Activated CD8-positive, alpha-beta memory T cell treated with anti-CD3 and anti-CD28 coated beads, Interleukin-2, amount 50 U/mL, for 48 hours (primary cell): Measurements from ENCODE around the gene DLG1.

Experiments
- DNase-seq: peaks from one replicate; pipeline ENCODE4 v3.0.0-alpha.2; 2020

The DLG1 gene

GRCh38 chr3:197298341-197298944 lies at the start of gene DLG1:
Gene DLG1, minus strand, starts transcription at chr3:197298612. Its CDS starts 1,408 bp downstream, at chr3:197297204.
- peak; percentile 88 for DNase-seq

DNA sequence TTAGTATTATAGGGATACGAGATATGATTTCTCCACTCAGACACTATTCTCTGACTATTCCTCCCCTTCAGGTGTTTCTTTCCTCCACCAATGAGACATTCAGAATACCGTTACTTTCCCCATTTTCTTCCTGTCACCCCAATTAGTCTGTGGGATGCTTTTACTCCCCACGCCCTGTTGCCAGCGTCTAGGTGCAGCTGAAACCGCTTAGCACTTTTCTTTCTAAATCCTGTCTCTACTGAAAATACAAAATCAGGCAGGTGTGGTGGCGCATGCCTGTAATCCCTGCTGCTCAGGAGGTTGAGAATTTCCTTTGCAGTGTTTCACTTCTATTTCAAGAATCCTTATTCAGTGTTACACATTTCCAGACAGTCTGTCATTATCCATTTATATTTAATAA lies 49.6 kb upstream of the DLG1 start:
- DNase-seq = no peak

DNA sequence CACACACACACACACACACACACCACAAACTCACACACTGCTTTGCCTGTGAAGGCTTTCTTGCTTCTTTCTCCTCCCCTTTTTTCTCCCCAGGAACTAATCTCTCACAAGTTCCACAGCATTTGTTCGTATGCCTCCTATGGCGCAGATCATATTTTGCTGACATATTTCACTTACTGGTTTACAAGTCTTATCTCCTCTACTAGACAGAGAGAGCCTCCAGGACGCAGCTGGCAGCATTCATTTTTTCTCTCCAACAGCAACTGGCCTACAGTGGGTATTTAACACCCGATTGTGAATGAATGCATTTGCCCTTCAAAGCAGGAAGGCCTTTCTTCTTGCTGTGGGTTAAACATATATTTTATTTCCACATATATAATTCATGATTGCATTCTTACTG lies 47.0 kb upstream of the DLG1 start:
- no peak for DNase-seq

DNA sequence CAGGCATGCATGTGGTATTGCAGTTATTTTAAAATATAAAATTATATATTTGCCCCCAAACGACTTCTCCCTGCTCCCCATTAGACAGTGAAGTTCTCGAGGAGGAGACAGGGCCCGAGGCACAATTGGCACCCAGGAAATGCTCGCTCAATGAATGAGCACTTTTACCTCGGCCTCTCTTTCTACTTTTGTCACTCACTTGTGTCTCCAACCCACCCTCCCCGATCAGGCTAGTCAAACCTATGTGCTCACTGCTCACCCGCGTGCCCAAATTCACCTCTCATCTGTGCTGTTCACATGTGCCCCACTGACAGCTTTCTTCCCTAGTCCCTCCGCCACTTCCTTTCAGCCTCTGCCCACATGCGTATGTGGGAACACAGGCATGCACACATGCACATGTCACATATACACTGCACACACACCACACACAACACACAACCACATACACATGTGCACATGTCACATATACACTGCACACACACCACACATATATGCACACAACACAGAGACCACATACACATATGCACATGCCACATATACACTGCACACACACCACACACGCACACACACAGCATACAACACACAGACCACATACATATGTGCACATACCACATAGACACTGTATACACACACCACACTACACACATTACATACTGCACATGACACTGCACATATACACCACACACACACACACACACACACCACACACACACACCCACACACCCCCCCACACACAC lies 46.3 kb upstream of the DLG1 start:
- DNase-seq = no peak

DNA sequence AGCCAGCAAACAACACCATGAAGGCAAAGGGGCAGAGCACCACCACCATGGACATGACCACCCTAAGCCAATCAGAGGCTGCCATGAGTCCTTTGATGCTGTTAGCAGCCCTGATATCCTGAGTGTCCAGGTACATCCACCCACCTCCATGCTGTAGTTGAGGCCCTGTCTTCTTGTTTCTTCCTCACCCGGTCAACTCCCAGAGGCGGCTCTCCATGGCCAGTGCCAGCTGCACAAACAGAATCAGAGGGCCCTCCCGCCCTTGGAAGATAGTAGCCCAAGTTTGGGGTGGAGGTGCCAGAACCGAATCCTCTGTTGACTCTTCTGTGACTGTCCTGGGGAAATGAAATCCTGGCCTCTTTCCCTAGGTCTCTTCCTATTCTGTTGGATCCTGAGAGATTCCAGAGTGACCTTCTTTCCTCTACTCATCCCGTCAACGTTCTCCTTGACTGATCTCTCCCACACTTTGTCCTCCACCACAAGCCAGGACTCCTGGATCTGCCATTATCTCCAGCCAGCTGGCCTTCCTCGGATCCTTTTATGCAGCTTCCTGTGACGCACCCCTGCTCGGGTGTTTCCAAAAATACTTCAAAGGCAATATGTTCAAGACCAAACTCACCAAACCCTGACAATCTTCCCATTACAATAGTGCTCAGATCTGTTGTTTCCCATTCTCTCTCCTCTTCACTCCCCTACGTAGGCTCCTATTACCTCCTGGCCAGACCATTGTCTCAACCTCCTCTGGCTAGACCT lies 45.4 kb upstream of the DLG1 start:
- no peak for DNase-seq

GRCh38 chr3:197343111-197343510 lies 44.7 kb upstream of the DLG1 start:
- DNase-seq = no peak

- DNase-seq = no peak
Measured at GRCh38 chr3:197340521-197340871, 42.1 kb upstream of the DLG1 start.

DNA sequence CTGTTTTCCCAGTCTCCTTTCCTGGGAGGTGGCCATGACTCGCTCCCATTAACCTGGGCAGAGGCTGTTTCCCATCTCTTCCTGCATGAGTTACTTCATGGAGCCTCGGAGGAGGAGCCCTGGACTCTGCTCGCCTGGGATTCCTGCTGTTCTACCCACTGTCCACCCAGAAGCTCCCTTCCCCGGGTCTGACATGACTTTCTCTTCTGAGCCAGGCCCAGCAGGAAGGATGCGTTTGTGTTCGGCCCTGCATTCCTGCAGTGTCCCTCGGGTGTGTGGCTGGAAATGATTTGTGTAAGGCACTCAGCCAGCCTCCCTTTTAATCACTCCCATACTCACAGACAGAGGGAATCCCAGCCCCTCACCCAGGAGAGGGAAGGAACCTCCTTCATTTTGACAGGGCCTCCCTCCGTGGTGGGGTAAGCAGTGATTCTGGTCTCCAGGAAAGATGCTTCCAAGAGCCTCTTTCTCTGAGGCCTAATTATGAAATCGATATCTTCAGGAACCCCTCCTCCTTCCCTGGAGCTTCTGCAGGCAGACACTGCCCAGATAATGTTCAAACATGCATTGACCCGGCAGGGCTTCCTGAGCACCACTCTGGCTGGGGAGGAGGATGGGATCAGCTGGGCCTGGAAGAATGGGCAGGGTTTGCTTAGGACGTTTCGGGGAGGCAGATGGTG lies 41.6 kb upstream of the DLG1 start:
- DNase-seq = peak; percentile 42

DNA sequence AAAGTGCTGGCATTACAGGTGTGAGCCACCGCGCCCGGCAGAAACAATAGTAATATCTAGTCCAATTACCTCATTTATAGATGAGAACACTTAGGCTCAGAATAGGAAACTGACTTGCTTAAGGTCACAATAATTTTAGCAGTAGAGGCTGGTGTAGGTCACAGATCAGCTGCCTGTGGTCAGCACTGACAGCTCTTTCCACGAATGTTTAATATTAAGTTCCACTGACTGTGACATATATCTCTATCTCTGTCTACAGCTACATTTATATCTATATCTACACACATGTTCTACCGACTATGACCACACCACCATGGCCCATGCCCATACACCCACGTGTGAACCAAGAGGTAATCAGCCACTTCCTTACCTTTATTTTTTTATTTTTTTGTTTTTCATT lies 40.2 kb upstream of the DLG1 start:
- DNase-seq = no peak

DNA sequence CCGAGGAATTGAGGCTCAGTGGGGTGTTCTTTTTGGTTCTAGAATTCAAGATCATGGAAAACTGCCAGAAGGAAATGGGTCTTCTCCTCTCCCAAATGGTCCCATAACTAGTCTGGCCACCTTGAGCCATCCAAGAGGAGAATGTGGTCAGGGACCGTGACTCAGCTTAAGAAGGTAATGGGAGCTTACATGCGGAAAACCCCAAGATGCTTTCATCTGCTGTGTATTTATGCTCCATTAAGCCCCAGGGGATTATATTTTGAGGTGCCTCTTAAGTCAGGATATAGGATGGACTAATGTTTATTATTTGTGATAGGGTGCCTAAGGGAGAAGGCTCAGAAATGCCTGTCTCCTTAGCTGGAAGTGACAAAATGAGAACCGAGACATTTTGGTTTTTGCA lies 39.2 kb upstream of the DLG1 start:
- DNase-seq = no peak

DNA sequence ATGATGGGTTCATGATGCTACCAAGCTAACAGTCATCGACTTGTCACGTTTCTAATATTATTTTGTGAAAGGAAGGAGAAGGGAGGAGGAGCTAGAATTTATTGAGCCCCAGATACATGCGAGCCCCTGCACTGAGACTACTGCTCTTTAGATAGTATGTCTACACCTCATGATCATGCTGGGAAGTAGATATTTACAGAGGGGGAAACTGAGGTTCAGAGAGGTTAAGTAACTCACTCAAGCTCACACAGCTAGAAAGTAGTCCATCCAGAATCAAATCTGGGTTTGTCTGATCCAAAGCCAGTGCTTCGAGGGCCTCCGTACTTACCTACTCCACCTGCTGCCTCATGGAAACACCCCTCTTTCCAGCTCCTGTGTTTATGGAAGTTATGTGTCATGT lies 38.8 kb upstream of the DLG1 start:
- DNase-seq = no peak

DNA sequence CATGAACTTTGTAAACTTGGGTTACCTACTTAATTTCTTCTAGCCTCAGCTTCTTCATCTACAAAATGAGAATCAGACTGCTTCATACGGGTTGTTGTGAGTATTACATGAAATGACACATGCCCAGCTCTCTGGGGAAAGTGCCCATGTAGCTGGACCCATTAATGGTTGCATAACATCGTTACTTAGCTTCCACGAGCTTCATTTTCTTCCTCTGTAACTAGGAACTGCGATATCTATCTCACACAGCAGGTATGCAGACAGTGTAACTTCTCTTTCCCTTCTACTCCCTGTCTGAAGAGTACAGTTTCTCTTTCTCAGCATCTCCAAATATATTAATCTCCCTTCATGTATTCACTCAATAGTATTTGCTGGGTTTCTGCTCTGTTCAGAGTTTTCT lies 37.9 kb upstream of the DLG1 start:
- DNase-seq = no peak

- no peak for DNase-seq
Measured at GRCh38 chr3:197335428-197336132, 37.2 kb upstream of the DLG1 start.

GRCh38 chr3:197333901-197334639 lies 35.7 kb upstream of the DLG1 start:
- DNase-seq = peak; percentile 23

DNA sequence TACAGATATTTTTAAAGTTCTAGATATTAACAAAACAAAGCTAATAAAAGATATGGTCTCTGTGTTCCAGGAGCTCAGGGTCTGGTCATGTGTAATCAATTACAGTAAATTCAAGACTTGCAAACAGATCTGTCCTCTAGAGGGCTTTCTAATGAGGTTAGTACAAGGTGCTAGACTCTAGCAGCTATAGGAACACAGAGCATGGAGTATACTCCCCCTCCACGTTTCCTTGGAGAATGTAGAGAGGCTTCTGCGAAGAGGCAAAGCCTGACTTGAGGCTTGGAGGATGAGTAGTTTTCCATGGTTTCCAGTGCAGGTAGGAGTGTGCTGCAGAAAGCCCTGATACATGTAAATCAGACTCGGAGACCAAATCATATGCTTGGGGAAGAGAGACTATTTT lies 32.7 kb upstream of the DLG1 start:
- DNase-seq = no peak

GRCh38 chr3:197329382-197329781 lies 31.0 kb upstream of the DLG1 start:
- DNase-seq = no peak

- no peak for DNase-seq
Measured at GRCh38 chr3:197328198-197328597, 29.8 kb upstream of the DLG1 start.

DNA sequence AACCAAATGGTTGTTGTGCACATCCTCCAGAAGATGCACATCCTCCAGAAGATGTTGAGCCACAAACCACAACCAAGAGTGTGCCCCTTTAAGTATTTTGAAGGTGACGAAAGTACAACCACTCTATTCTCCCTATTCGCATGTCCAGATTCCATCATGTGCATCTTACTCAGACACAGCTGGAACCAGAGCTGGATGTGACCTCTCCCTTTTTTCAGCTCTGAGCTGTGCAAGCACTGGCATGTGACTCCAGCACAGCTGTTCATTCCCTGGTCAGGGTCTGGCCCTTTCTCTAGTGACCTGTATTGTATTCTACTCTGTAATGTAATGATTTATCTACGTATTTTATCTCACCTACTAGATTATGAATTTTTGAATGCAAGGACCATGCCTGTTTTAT lies 29.3 kb upstream of the DLG1 start:
- no peak for DNase-seq

GRCh38 chr3:197325773-197326172 lies 27.4 kb upstream of the DLG1 start:
- DNase-seq = no peak

- DNase-seq = no peak
Measured at GRCh38 chr3:197322149-197322548, 23.7 kb upstream of the DLG1 start.

- DNase-seq = no peak
Measured at GRCh38 chr3:197320582-197320981, 22.2 kb upstream of the DLG1 start.

DNA sequence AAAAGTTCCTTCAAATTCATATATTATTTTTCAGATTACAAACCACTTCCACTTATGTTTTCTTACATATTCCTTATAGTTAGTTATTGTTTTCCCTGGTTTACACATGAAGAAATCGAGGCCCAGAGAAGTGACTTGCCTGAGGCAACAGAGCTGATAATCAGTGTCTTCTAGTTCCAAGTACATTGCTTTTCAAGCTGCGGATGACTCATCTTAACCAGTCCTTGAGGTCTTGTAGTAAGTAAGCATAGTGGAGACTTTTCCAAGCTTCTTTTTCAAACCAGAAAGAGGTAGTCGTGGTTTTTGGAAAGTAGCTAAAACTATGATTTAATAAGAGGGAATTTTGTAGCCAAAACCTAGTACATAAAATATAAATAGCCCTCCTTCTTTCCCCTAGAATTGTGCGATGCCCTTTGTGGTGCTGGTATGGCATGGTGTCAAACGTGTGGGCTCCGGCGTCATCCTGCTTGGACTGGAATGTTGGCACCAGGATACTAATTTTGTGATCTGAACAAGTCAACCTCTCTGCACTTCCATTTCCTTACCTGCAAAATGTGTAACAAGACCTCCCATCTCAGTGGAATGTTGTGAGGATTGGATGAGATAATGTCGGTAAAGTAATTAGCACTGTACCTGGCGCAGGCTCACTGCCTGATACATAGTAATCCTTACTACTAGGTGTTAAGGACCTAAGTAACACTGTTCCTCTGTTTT lies 19.0 kb upstream of the DLG1 start:
- DNase-seq = no peak
